ENCODE data around the gene RIMS1. TPM values are rescaled to one million over a fixed set of nuclear protein-coding genes. Genes with fewer than 3 reads are reported as not detected.

RIMS1 gene
- total and polyA plus RNA-seq, 2 donors: 0.09 to 0.14 TPM

DNA sequence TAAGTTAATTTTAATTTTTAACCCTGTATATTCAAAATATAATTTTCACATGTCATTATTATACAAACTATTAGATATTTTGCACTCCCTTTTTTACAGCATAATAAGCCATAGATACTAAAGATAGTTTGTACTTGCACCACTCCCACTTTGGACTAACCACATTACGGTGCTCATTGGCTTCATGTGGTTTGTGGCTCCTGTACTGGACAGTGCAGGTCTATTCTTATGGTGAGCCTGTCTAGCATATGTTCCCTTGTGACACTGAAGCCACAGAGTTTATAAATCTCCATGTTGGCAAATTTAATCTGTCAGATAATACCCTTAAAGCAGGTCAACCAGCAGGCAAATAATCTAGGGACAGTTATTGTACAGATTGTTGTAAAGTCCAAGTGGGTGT, 381.1 kb downstream of the RIMS1 start:
- H3K9me3 ChIP-seq (ENCODE audit: control insufficient read depth in 2 of 2, insufficient read depth in 1 of 2, low read length in 1 of 2): no peaks in the 10 kb centered on the region
- H3K4me1 ChIP-seq (ENCODE audit: control insufficient read depth in 2 of 2, insufficient read depth in 2 of 2, low read length in 2 of 2): no peaks in the 10 kb centered on the region
- 92% methylated on average over 1 of the region's 1 CpG for WGBS
- no peaks in the 10 kb centered on the region for H3K36me3 ChIP-seq (ENCODE audit: control insufficient read depth in 2 of 2, insufficient read depth in 2 of 2, low read length in 1 of 2)
- no peak for DNase-seq (ENCODE audit: low read depth in 6 of 9, low spot score in 9 of 9)
- no peaks in the 10 kb centered on the region for H3K27me3 ChIP-seq (ENCODE audit: control insufficient read depth in 2 of 2, insufficient read depth in 1 of 2, low read length in 1 of 2)
- H3K4me3 ChIP-seq (ENCODE audit: low read length in 2 of 2): no peak overlapping the region
- H3K27ac ChIP-seq (ENCODE audit: low read depth in 1 of 2, low read length in 1 of 2): no peak overlapping the region

DNA sequence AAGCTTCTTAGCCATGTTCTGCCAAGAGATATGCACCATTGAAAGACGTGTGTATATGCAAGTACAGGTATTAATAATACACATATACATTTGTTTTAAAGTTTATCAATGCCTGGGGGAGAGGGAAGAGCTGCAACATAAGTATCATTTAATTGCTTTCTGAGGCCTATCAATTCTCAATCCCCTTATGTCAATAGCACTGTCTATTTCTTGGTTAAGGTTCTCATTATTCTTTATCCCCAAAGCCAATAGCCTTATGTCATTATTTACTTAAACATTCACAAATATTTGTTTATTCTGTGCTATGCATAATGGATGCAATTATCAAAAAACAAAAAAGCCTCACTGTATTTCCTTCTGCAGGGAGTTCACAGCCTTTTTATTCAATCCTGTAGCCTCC, 385.2 kb downstream of the RIMS1 start:
- Histone ChIP-seq H3K27me3 (ENCODE audit: control insufficient read depth in 2 of 2, insufficient read depth in 1 of 2, low read length in 1 of 2) (no peaks in the 10 kb centered on the region), H3K27ac (ENCODE audit: low read depth in 1 of 2, low read length in 1 of 2) (no peak overlapping the region), H3K9me3 (ENCODE audit: control insufficient read depth in 2 of 2, insufficient read depth in 1 of 2, low read length in 1 of 2) (no peaks in the 10 kb centered on the region), H3K4me3 (ENCODE audit: low read length in 2 of 2) (no peak overlapping the region), H3K4me1 (ENCODE audit: control insufficient read depth in 2 of 2, insufficient read depth in 2 of 2, low read length in 2 of 2) (no peaks in the 10 kb centered on the region), H3K36me3 (ENCODE audit: control insufficient read depth in 2 of 2, insufficient read depth in 2 of 2, low read length in 1 of 2) (no peaks in the 10 kb centered on the region)
- no peak for DNase-seq (ENCODE audit: low read depth in 6 of 9, low spot score in 9 of 9)
- WGBS: 71% methylated on average over 1 of the region's 1 CpG

GRCh38 chr6:72272958-72273357, 386.6 kb downstream of the RIMS1 start:
- H3K4me3 ChIP-seq (ENCODE audit: low read length in 2 of 2): no peak overlapping the region
- WGBS: 92% methylated on average over 1 of the region's 1 CpG
- DNase-seq (ENCODE audit: low read depth in 6 of 9, low spot score in 9 of 9): no peak
- H3K9me3 ChIP-seq (ENCODE audit: control insufficient read depth in 2 of 2, insufficient read depth in 1 of 2, low read length in 1 of 2): no peaks in the 10 kb centered on the region
- H3K27ac ChIP-seq (ENCODE audit: low read depth in 1 of 2, low read length in 1 of 2): no peak overlapping the region
- H3K27me3 ChIP-seq (ENCODE audit: control insufficient read depth in 2 of 2, insufficient read depth in 1 of 2, low read length in 1 of 2): no peaks in the 10 kb centered on the region
- H3K36me3 ChIP-seq (ENCODE audit: control insufficient read depth in 2 of 2, insufficient read depth in 2 of 2, low read length in 1 of 2): no peaks in the 10 kb centered on the region
- no peaks in the 10 kb centered on the region for H3K4me1 ChIP-seq (ENCODE audit: control insufficient read depth in 2 of 2, insufficient read depth in 2 of 2, low read length in 2 of 2)

DNA sequence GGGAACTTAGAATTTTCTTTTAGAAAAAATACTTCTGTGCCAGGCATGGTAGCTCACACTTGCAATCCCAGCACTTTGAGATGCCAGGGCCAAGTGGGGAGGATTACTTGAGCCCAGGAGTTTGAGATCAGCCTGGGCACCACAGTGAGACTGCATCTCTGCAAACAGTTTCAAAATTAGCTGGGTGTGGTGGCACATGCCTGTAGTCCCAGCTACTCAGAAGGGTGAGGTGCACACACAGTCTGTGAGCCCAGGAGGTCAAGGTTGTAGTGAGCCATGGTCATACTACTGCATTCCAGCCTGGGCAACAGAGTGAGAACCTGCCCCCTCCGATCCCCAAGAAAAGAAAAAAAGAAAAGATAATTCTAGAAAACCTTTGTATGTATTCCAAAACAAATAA, 389.5 kb downstream of the RIMS1 start:
- no peaks in the 10 kb centered on the region for H3K27me3 ChIP-seq (ENCODE audit: control insufficient read depth in 2 of 2, insufficient read depth in 1 of 2, low read length in 1 of 2)
- H3K4me3 ChIP-seq (ENCODE audit: low read length in 2 of 2): no peak overlapping the region
- no peak for DNase-seq (ENCODE audit: low read depth in 6 of 9, low spot score in 9 of 9)
- H3K27ac ChIP-seq (ENCODE audit: low read depth in 1 of 2, low read length in 1 of 2): no peak overlapping the region
- H3K36me3 ChIP-seq (ENCODE audit: control insufficient read depth in 2 of 2, insufficient read depth in 2 of 2, low read length in 1 of 2): no peaks in the 10 kb centered on the region
- H3K4me1 ChIP-seq (ENCODE audit: control insufficient read depth in 2 of 2, insufficient read depth in 2 of 2, low read length in 2 of 2): no peaks in the 10 kb centered on the region
- 98% methylated on average over 1 of the region's 1 CpG for WGBS
- H3K9me3 ChIP-seq (ENCODE audit: control insufficient read depth in 2 of 2, insufficient read depth in 1 of 2, low read length in 1 of 2): no peaks in the 10 kb centered on the region

DNA sequence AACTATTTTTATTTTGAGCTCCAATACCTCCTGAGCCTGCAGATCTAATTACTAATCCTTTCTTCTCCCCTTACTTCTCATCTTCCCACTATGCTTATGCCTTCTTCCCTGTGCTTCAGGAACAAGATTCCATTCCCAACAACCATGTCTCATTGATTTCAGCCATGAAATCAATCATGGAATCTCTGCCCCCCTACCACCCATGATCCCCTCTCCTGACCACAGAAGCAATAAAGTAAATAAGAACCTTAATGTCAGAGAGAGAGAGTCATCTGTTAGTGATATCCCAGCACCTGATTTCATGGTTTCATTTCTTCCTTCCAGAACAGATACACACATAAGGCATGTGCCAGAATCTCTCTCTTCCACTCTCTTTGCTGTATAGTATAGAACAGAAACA, 395.9 kb downstream of the RIMS1 start:
- Histone ChIP-seq H3K4me1 (ENCODE audit: control insufficient read depth in 2 of 2, insufficient read depth in 2 of 2, low read length in 2 of 2) (no peaks in the 10 kb centered on the region), H3K36me3 (ENCODE audit: control insufficient read depth in 2 of 2, insufficient read depth in 2 of 2, low read length in 1 of 2) (no peaks in the 10 kb centered on the region), H3K27ac (ENCODE audit: low read depth in 1 of 2, low read length in 1 of 2) (no peak overlapping the region), H3K27me3 (ENCODE audit: control insufficient read depth in 2 of 2, insufficient read depth in 1 of 2, low read length in 1 of 2) (no peaks in the 10 kb centered on the region), H3K9me3 (ENCODE audit: control insufficient read depth in 2 of 2, insufficient read depth in 1 of 2, low read length in 1 of 2) (no peaks in the 10 kb centered on the region), H3K4me3 (ENCODE audit: low read length in 2 of 2) (no peak overlapping the region)
- no peak for DNase-seq (ENCODE audit: low read depth in 6 of 9, low spot score in 9 of 9)

DNA sequence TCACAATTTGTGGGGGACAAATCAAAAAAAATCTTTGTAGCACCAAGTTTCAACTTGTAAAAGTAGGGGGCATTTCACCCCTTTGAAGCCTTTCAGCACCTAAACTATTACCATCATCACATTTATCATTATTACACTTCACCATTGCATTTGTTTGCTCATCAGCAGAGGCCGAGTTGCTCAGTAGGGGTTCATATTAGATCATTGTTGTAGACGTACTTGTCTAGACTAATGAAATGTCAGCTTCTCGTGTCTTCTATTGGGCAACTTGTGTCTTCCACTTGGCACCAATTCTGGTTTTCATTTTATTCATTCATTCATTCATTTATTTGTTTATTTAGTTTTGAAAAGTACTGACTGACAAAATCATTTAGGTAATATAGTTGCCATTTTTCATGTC, 397.2 kb downstream of the RIMS1 start:
- H3K4me3 ChIP-seq (ENCODE audit: low read length in 2 of 2): no peak overlapping the region
- no peak for DNase-seq (ENCODE audit: low read depth in 6 of 9, low spot score in 9 of 9)
- 94% methylated on average over 3 of the region's 3 CpGs for WGBS

DNA sequence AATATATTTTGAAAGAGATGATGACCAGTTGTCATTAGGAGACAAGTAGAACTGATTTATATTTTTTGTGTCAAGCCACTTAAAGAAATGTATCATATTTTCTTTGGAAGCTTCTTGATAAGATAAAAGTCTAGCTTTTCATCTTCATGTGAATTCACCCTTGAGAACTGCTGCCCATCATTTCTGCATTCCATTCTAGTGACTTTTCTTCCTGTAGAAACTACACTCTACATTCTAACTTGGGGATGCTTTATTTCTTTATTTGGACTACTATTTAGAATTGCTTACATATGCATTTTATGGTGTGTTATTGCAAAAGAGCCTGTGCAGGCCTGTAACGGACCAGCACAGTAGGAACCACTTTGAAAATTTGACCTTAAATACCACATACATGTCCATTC, 400.6 kb downstream of the RIMS1 start:
- Histone ChIP-seq H3K27me3 (ENCODE audit: control insufficient read depth in 2 of 2, insufficient read depth in 1 of 2, low read length in 1 of 2) (no peaks in the 10 kb centered on the region), H3K4me3 (ENCODE audit: low read length in 2 of 2) (no peak overlapping the region), H3K36me3 (ENCODE audit: control insufficient read depth in 2 of 2, insufficient read depth in 2 of 2, low read length in 1 of 2) (no peaks in the 10 kb centered on the region), H3K9me3 (ENCODE audit: control insufficient read depth in 2 of 2, insufficient read depth in 1 of 2, low read length in 1 of 2) (no peaks in the 10 kb centered on the region), H3K27ac (ENCODE audit: low read depth in 1 of 2, low read length in 1 of 2) (no peak overlapping the region), H3K4me1 (ENCODE audit: control insufficient read depth in 2 of 2, insufficient read depth in 2 of 2, low read length in 2 of 2) (no peaks in the 10 kb centered on the region)
- no peak for DNase-seq (ENCODE audit: low read depth in 6 of 9, low spot score in 9 of 9)
- WGBS: 89% methylated on average over 1 of the region's 1 CpG

More for the DNA sequence above, 397.2 kb downstream of the RIMS1 start:
- no peaks in the 10 kb centered on the region for H3K36me3 ChIP-seq (ENCODE audit: control insufficient read depth in 2 of 2, insufficient read depth in 2 of 2, low read length in 1 of 2)
- no peaks in the 10 kb centered on the region for H3K27me3 ChIP-seq (ENCODE audit: control insufficient read depth in 2 of 2, insufficient read depth in 1 of 2, low read length in 1 of 2)
- no peak overlapping the region for H3K27ac ChIP-seq (ENCODE audit: low read depth in 1 of 2, low read length in 1 of 2)
- H3K9me3 ChIP-seq (ENCODE audit: control insufficient read depth in 2 of 2, insufficient read depth in 1 of 2, low read length in 1 of 2): no peaks in the 10 kb centered on the region
- H3K4me1 ChIP-seq (ENCODE audit: control insufficient read depth in 2 of 2, insufficient read depth in 2 of 2, low read length in 2 of 2): no peaks in the 10 kb centered on the region

GRCh38 chr6:72287801-72288200, 401.5 kb downstream of the RIMS1 start:
- Histone ChIP-seq H3K4me3 (ENCODE audit: low read length in 2 of 2) (no peak overlapping the region), H3K9me3 (ENCODE audit: control insufficient read depth in 2 of 2, insufficient read depth in 1 of 2, low read length in 1 of 2) (no peaks in the 10 kb centered on the region), H3K4me1 (ENCODE audit: control insufficient read depth in 2 of 2, insufficient read depth in 2 of 2, low read length in 2 of 2) (no peaks in the 10 kb centered on the region), H3K27me3 (ENCODE audit: control insufficient read depth in 2 of 2, insufficient read depth in 1 of 2, low read length in 1 of 2) (no peaks in the 10 kb centered on the region), H3K27ac (ENCODE audit: low read depth in 1 of 2, low read length in 1 of 2) (no peak overlapping the region), H3K36me3 (ENCODE audit: control insufficient read depth in 2 of 2, insufficient read depth in 2 of 2, low read length in 1 of 2) (no peaks in the 10 kb centered on the region)
- whole genome bisulfite sequencing: 98% methylated on average over 5 of the region's 5 CpGs
- no peak for DNase-seq (ENCODE audit: low read depth in 6 of 9, low spot score in 9 of 9)

DNA sequence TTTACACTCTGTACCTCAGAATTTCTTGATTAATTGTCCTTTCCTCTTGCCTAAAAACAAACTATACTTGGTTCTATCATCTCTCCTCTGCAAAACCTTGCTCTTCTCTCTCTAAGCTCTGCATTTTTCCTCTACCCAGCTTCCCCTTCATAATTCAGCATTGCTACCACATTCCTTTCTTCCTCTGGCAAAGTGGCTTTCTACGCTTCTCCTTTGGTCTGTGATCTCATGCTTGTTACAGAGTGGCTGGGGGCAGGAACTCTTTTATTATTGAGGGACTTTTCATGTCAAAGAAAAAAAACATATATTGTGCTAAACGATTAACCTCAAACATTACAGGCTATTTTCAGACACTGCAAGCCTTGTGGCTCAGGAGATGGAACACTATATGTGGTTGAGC, 402.2 kb downstream of the RIMS1 start:
- Histone ChIP-seq H3K4me3 (ENCODE audit: low read length in 2 of 2) (no peak overlapping the region), H3K27me3 (ENCODE audit: control insufficient read depth in 2 of 2, insufficient read depth in 1 of 2, low read length in 1 of 2) (no peaks in the 10 kb centered on the region), H3K36me3 (ENCODE audit: control insufficient read depth in 2 of 2, insufficient read depth in 2 of 2, low read length in 1 of 2) (no peaks in the 10 kb centered on the region), H3K9me3 (ENCODE audit: control insufficient read depth in 2 of 2, insufficient read depth in 1 of 2, low read length in 1 of 2) (no peaks in the 10 kb centered on the region), H3K27ac (ENCODE audit: low read depth in 1 of 2, low read length in 1 of 2) (no peak overlapping the region), H3K4me1 (ENCODE audit: control insufficient read depth in 2 of 2, insufficient read depth in 2 of 2, low read length in 2 of 2) (no peaks in the 10 kb centered on the region)
- 80% methylated on average over 2 of the region's 2 CpGs for WGBS
- no peak for DNase-seq (ENCODE audit: low read depth in 6 of 9, low spot score in 9 of 9)

GRCh38 chr6:72290620-72291019, 404.3 kb downstream of the RIMS1 start:
- no peak overlapping the region for H3K27ac ChIP-seq (ENCODE audit: low read depth in 1 of 2, low read length in 1 of 2)
- H3K9me3 ChIP-seq (ENCODE audit: control insufficient read depth in 2 of 2, insufficient read depth in 1 of 2, low read length in 1 of 2): no peaks in the 10 kb centered on the region
- no peaks in the 10 kb centered on the region for H3K4me1 ChIP-seq (ENCODE audit: control insufficient read depth in 2 of 2, insufficient read depth in 2 of 2, low read length in 2 of 2)
- WGBS: 95% methylated on average over 8 of the region's 8 CpGs
- no peaks in the 10 kb centered on the region for H3K36me3 ChIP-seq (ENCODE audit: control insufficient read depth in 2 of 2, insufficient read depth in 2 of 2, low read length in 1 of 2)
- H3K27me3 ChIP-seq (ENCODE audit: control insufficient read depth in 2 of 2, insufficient read depth in 1 of 2, low read length in 1 of 2): no peaks in the 10 kb centered on the region
- no peak overlapping the region for H3K4me3 ChIP-seq (ENCODE audit: low read length in 2 of 2)
- no peak for DNase-seq (ENCODE audit: low read depth in 6 of 9, low spot score in 9 of 9)

Measured in thymus (tissue), 11 donors.